H1 (cell line): ENCODE data around the gene ZBTB16. TPM values are rescaled to one million over a fixed set of nuclear protein-coding genes. Genes with fewer than 3 reads are reported as not detected.

Experiments
- ATF2 ChIP-seq: IDR thresholded peaks from 2 replicates; pipeline ENCODE4 v1.6.1; 2012; ENCODE audit warnings: low read length, inconsistent platforms
- CEBPB ChIP-seq: IDR thresholded peaks from 2 replicates; pipeline ENCODE4 v1.6.1; 2012; ENCODE audit warnings: low read depth, low read length
- PHF8 ChIP-seq: fragments of 200-600 bp; sonication (generic); conservative IDR thresholded peaks from 2 replicates; pipeline ENCODE4 v1.7.1; 2012; ENCODE audit warnings: low read depth, mild to moderate bottlenecking, inconsistent platforms, low read length, moderate library complexity
- RAD21 ChIP-seq, 2 experiments: IDR thresholded peaks in 1 of 2; conservative IDR thresholded peaks in 1 of 2; 2 replicates each; pipeline ENCODE4 v1.6.1; 2011; ENCODE audit warnings: low read depth in 2 of 2, low read length in 2 of 2, improper control_type of control experiment in 1 of 2, inconsistent platforms in 1 of 2, mild to moderate bottlenecking in 1 of 2, moderate library complexity in 1 of 2
- SIN3A ChIP-seq, 2 experiments: IDR thresholded peaks in 1 of 2; conservative IDR thresholded peaks in 1 of 2; 2 replicates each; pipeline ENCODE4 v1.6.1; 2011 to 2012; ENCODE audit warnings: low read length in 2 of 2, improper control_type of control experiment in 1 of 2, low read depth in 1 of 2, mild to moderate bottlenecking in 1 of 2
- polyA plus RNA-seq, 7 experiments: library from polyadenylated mRNA; depleted of rRNA in 3 of 7; stranded (reverse) in 5 of 7; unstranded in 2 of 7; fragments of >200 nt in 5 of 7; fragments of 200-250 nt in 2 of 7; gene quantifications; 1 replicate in 5 of 7; 2 replicates in 1 of 7; 4 replicates in 1 of 7; pipeline versions ENCODE4 v1.2.1 to v1.2.3, GENCODE V29; 2011 to 2013; ENCODE audit warnings: missing spikeins in 2 of 7, mixed read lengths in 2 of 7
- total RNA-seq: library from RNA; stranded (reverse); fragmentation: NEBNext Ultra II Directional; extraction: Animal tissue kit (Norgen Biotek cat#: 25700); gene quantifications from 2 replicates; pipeline ENCODE4 v1.2.1, GENCODE V29; 2021

Gene ZBTB16
- total and polyA plus RNA-seq, 2 of the 8 experiments (the other 6 are each of a cell fraction or from before 2014, with no cell fraction given): 0.12 to 0.61 TPM

- no peak for TF ChIP-seq ATF2
- no peak for TF ChIP-seq RAD21 (IDR thresholded peaks at IDR 0.05 in 1 of 2, conservative IDR thresholded peaks at IDR 0.05 in 1 of 2; ENCODE audit: low read depth in 2 of 2, low read length in 2 of 2)
- TF ChIP-seq PHF8: no peak
- TF ChIP-seq SIN3A (conservative IDR thresholded peaks at IDR 0.05 in 1 of 2, IDR thresholded peaks at IDR 0.05 in 1 of 2; ENCODE audit: low read depth in 1 of 2, low read length in 2 of 2): no peak
- TF ChIP-seq CEBPB: no peak
- TF ChIP-seq, all 59 proteins: peak for 0
Observed at GRCh38 chr11:114155116-114155515, 95.6 kb downstream of the ZBTB16 start (continued).
